ENCODE results near the gene IRX4.

IRX4 gene

DNA sequence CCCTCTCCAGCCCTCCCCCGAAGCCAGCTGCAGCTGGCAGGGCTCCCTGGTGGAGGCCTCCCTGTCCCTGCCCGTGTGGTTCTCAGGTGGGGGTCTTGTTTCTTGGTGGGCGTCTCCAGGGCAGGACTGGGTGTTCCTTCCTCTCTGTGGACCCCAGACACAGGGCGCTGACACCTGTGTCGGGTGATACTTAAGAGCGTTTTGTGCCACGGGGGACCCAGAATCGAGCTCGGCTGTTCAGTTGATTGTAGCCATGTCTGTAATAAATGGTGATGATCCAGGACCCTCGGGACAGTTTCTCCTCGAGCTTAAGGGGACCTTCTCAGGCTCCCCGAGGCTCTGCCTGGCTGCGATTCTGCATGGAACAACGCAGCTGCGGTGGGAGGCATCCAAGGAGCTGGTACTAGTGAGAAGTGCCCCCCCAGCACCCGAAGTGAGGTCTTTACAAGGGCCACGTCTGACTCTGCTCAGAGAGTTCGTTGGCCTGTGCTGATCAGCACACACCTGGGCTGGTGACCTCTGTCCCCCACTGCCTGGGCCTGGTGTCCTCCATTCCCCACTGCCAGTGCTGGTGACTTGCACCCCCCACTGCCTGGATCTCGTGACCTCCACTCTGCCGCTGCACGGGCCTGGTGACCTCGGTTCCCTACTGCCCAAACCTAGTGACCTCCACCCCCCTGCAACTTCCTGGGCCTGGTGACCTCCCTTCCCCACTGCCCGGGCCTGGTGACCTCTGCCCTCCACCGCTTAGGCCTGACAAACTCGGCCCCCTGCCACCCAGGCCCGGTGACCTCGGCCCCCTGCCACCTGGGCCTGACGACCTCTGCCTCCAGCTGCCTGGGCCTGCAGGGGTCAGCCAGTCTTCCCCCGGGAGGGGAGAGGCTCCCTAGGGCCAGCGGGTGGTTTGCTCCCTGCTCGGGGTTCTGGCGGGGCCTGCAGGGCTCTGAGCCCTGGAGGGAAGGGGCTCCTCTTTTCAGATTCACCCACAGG, 45.5 kb downstream of the IRX4 start:
- ChIA-PET POLR2A (no interaction called here), CTCF (no interaction called here)
- TF ChIP-seq, protein P1, sequence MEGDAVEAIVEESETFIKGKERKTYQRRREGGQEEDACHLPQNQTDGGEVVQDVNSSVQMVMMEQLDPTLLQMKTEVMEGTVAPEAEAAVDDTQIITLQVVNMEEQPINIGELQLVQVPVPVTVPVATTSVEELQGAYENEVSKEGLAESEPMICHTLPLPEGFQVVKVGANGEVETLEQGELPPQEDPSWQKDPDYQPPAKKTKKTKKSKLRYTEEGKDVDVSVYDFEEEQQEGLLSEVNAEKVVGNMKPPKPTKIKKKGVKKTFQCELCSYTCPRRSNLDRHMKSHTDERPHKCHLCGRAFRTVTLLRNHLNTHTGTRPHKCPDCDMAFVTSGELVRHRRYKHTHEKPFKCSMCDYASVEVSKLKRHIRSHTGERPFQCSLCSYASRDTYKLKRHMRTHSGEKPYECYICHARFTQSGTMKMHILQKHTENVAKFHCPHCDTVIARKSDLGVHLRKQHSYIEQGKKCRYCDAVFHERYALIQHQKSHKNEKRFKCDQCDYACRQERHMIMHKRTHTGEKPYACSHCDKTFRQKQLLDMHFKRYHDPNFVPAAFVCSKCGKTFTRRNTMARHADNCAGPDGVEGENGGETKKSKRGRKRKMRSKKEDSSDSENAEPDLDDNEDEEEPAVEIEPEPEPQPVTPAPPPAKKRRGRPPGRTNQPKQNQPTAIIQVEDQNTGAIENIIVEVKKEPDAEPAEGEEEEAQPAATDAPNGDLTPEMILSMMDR (IDR thresholded peaks at IDR 0.05; ENCODE audit: insufficient read depth, low read length, missing control alignments): no peak

DNA sequence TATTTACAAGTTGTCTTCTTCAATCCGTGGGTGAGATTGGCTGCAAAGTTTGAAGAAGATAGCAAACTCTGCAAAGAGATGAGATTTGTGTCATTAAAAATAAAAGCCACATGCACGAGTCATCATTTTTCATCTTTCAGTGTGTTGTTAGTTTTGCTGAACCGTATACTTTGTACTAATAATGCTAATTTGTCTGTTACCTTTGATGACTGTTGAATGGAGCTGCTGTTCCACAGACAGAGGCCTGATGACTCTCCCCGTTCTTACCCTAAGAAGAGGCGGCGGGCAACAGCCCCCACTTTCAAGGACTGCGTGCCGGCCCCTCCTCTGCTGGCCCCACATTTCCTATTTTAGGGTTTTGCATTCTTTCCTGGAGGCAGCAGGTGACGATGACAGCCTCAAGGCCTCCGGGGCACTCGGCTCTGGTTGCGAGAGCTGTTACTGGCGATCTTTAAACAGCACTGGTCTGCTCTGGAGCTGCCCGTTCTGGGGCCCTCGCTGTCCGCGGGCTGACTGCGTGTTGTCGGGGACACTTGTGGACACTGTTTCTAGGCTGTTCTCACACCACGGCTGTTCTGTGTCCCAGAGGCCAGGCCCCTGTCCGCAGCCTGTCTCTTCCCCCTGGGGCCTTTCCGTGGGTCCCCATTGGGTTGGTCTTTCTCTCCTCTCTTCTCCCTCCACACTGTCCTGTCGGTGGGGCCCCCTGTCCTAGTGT, 46.4 kb downstream of the IRX4 start:
- TF ChIP-seq, protein P1 (IDR thresholded peaks at IDR 0.05; ENCODE audit: insufficient read depth, low read length, missing control alignments): no peak
- H3K4me3 ChIP-seq (ENCODE audit: low read depth, low read length): no peak overlapping the region
- DNase-seq (ENCODE audit: low read depth, low spot score): no peak
- ChIA-PET CTCF (no interaction called here), POLR2A (no interaction called here)

More for the DNA sequence above, 45.5 kb downstream of the IRX4 start:
- H3K4me3 ChIP-seq (ENCODE audit: low read depth, low read length): no peak overlapping the region
- no peak for DNase-seq (ENCODE audit: low read depth, low spot score)

DNA sequence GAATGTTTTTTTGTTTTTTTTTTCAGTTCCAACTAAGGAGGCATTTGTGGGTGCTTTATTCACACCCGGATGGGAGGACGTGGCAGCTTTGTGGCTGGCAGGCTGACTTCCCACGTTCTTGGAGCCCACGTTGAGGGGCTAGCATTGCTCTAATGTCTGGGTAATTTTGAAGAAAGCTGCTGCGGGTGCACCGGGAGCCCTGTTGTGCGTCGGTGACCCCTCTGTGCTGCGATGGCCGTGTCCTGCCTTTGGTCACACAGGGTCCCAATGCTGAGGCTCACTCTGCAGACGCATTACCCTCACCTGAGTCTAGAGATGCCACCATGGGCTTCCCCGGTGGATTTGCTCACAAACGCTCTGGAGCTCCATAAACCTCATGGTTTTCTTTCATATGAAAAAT, 47.3 kb downstream of the IRX4 start:
- CTCF ChIA-PET: no interaction called here
- POLR2A ChIA-PET: no interaction called here
- TF ChIP-seq, protein P1 (IDR thresholded peaks at IDR 0.05; ENCODE audit: insufficient read depth, low read length, missing control alignments): no peak
- DNase-seq (ENCODE audit: low read depth, low spot score): no peak
- H3K4me3 ChIP-seq (ENCODE audit: low read depth, low read length): no peak overlapping the region

DNA sequence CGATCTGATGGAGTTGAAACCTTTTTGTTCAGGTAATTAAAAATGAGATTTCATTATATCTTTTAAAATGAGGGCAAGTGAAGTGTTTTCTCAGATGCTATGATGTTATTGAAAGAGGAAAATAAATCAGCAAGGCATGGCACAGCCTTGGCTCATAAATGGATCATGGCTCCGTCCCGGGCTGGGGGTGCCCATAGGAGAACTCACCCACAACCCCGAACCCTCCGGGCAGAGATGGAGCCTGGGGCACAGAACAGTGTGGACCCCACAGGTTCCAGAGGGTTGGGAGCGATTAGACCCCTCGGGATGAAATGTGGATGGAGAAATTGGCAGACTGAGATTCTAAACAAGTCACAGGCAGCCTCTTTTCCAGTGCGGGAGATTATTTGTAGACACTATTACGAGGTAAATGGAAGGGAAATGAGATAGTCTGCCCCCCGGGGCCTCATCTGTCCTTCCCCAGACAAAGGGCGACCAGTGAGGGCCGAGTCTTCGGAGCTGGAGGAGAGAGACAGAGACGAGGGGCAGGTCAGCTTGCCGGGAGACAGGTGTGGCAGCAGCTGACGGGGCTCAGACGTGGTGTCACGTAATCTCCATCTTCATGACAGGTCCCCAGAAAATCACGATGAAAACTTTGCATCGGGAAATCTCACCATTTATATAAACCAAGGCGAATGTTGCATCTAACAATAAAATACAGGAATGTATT, 47.9 kb downstream of the IRX4 start:
- H3K4me3 ChIP-seq (ENCODE audit: low read depth, low read length): no peak overlapping the region
- CTCF ChIA-PET: no interaction called here
- no peak for DNase-seq (ENCODE audit: low read depth, low spot score)
- POLR2A ChIA-PET: no interaction called here
- TF ChIP-seq, protein P1 (IDR thresholded peaks at IDR 0.05; ENCODE audit: insufficient read depth, low read length, missing control alignments): no peak

DNA sequence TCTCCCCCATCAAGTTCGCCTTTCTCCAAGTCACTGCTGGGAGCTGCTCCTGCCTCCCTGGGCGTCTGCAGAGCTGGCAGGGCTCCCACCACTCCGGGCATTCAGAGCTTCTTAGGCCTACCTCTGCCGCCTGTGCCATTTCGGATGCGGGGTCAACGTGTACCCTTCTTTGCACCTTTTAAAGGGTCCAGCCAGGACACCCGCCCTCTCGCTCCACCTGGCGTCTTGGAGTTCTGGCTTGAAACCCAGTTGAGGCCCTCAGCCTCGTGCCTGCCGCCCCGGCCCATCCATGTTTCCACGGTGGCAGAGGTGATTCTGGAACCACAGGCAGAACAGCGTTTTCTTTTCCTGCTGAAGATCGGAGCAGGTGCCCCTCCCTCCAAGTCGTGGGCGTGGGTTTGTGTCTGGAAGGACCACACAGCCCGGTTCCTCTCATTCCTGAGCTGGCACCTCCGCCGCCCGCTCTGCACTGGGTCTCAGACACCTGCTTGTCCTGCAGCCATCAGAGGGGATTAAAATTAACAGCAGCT, 48.6 kb downstream of the IRX4 start:
- ChIA-PET CTCF (no interaction called here), POLR2A (no interaction called here)
- DNase-seq (ENCODE audit: low read depth, low spot score): no peak
- no peak overlapping the region for H3K4me3 ChIP-seq (ENCODE audit: low read depth, low read length)
- TF ChIP-seq, protein P1 (IDR thresholded peaks at IDR 0.05; ENCODE audit: insufficient read depth, low read length, missing control alignments): no peak
